ENCODE measurements around the gene ATF7.
A peak's percentile ranks its signal among the peaks of the same experiment; 100 is the strongest.

DNA sequence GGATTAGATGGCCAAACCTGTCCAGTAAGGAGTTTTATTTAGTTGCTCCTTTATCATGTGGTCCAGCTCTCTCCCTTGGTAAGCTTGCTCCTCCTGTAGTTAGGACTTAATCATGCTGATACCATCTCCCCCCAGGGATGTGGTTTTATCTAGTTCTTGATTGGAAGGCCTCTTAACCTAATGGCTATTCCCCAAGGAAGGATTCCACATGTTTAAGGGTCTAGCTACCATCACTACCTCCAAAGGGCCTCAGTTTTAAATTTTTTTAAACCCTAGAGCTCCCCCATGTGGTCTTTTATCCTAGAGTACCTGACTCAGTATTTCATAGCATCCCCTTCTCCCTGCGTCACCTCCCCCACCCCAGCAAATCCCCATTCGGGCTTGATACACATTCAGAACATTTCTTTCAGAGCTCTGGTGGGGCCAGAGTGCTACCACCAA lies 149.4 kb downstream of the ATF7 start:
- no peak for TF ChIP-seq EZH2 (IDR thresholded peaks at IDR 0.05)
- TF ChIP-seq, protein P1, sequence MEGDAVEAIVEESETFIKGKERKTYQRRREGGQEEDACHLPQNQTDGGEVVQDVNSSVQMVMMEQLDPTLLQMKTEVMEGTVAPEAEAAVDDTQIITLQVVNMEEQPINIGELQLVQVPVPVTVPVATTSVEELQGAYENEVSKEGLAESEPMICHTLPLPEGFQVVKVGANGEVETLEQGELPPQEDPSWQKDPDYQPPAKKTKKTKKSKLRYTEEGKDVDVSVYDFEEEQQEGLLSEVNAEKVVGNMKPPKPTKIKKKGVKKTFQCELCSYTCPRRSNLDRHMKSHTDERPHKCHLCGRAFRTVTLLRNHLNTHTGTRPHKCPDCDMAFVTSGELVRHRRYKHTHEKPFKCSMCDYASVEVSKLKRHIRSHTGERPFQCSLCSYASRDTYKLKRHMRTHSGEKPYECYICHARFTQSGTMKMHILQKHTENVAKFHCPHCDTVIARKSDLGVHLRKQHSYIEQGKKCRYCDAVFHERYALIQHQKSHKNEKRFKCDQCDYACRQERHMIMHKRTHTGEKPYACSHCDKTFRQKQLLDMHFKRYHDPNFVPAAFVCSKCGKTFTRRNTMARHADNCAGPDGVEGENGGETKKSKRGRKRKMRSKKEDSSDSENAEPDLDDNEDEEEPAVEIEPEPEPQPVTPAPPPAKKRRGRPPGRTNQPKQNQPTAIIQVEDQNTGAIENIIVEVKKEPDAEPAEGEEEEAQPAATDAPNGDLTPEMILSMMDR (IDR thresholded peaks at IDR 0.05), result peak; percentile 54

All from neural progenitor cell (in vitro differentiated cells).